ENCODE results near the gene NOX5. TPM values are rescaled to one million over a fixed set of nuclear protein-coding genes. Genes with fewer than 3 reads are reported as not detected.
A peak's percentile ranks its signal among the peaks of the same experiment; 100 is the strongest.

Gene NOX5, protein sequence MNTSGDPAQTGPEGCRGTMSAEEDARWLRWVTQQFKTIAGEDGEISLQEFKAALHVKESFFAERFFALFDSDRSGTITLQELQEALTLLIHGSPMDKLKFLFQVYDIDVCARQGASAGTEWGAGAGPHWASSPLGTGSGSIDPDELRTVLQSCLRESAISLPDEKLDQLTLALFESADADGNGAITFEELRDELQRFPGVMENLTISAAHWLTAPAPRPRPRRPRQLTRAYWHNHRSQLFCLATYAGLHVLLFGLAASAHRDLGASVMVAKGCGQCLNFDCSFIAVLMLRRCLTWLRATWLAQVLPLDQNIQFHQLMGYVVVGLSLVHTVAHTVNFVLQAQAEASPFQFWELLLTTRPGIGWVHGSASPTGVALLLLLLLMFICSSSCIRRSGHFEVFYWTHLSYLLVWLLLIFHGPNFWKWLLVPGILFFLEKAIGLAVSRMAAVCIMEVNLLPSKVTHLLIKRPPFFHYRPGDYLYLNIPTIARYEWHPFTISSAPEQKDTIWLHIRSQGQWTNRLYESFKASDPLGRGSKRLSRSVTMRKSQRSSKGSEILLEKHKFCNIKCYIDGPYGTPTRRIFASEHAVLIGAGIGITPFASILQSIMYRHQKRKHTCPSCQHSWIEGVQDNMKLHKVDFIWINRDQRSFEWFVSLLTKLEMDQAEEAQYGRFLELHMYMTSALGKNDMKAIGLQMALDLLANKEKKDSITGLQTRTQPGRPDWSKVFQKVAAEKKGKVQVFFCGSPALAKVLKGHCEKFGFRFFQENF
- total RNA-seq = 10 to 100 TPM; 12.5 to 29.2 (median 17.3) TPM
- 1 to 10 TPM in 2 of 3 donors, under 1 TPM in 1; 0.36 to 8.6 (median 6.7) TPM for polyA plus RNA-seq
- long read RNA-seq, donor 1 = 0 reads
- long read RNA-seq, donor 2 = 0 reads

DNA sequence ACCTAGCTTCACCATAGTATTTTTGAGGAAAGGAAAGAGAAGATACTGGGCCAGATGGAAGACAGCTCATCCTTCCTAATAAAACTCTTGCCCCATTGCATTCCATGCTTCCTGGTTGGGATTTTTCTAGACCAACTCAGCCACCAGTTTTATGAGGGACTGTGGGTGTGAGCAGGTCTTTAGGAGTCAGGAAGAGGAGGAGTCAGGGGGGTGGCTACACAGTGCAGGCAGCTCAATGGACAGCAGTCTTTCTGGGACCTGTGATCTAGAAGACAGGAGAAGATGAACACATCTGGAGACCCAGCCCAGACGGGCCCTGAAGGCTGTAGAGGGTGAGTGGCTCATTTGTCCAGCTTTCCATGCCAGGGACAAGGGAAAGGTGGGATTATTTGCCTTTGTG lies at the start of gene NOX5:
Gene NOX5 (plus strand): TSS at position 242 of the 400 bp plus-strand sequence. CDS start 41 bp downstream, at position 283.
- DNase-seq = no peak
- intact Hi-C loops (cut with DNase I; ENCODE audit: low total_unique reads) = no loop called here
- peaks cover 0 to 9% (median 0%) of the 10 kb centered on the region in 6 donors for H3K4me1 ChIP-seq
- peak within 1 kb of the TSS in 7 of 8 donors; percentile 6 to 50 (median 16) for H3K4me3 ChIP-seq
- TF ChIP-seq, protein P1, sequence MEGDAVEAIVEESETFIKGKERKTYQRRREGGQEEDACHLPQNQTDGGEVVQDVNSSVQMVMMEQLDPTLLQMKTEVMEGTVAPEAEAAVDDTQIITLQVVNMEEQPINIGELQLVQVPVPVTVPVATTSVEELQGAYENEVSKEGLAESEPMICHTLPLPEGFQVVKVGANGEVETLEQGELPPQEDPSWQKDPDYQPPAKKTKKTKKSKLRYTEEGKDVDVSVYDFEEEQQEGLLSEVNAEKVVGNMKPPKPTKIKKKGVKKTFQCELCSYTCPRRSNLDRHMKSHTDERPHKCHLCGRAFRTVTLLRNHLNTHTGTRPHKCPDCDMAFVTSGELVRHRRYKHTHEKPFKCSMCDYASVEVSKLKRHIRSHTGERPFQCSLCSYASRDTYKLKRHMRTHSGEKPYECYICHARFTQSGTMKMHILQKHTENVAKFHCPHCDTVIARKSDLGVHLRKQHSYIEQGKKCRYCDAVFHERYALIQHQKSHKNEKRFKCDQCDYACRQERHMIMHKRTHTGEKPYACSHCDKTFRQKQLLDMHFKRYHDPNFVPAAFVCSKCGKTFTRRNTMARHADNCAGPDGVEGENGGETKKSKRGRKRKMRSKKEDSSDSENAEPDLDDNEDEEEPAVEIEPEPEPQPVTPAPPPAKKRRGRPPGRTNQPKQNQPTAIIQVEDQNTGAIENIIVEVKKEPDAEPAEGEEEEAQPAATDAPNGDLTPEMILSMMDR (IDR thresholded peaks at IDR 0.05 in 8 of 11, conservative IDR thresholded peaks at IDR 0.05 in 3 of 11) = no peak
- TF ChIP-seq POLR2A (IDR thresholded peaks at IDR 0.05) (no peak), POLR2AphosphoS5 (IDR thresholded peaks at IDR 0.05) (no peak)
- H3K9me3 ChIP-seq = peaks cover 0 to 14% (median 9%) of the 10 kb centered on the region in 8 donors
- peaks cover 0 to 7% (median 0%) of the 10 kb centered on the region in 7 donors for H3K27me3 ChIP-seq (replicated peaks in 1 of 7)
- WGBS, 5 donors = 44 to 74% (median 61%) methylated on average over 1 of the region's 1 CpG
- H3K27ac ChIP-seq = no peak within 1 kb of the TSS
- no peaks in the 10 kb centered on the region for H3K36me3 ChIP-seq

DNA sequence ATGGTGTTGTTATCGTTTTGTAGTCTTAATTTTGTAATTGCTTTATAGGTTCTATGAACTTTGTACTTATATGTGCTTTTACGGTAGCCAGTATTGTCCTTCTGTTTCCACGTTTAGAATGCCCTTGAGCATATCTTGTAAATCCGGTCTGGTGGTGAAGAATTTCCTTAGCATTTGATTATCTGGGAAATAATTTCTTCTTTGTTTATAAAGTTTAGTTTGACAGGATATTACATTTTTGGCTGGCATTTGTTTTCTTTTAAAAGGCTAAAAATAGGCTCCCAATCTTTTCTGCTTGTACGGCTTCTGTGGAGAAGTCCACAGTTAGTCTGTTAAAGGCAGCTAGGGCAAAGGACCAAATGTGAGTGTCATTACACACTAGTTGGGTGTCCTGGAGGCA lies 47.5 kb upstream of the NOX5 start:
- Histone ChIP-seq H3K27ac (peak overlapping the region in 7 of 8 donors; percentile 2 to 69 (median 58)), H3K36me3 (no peaks in the 10 kb centered on the region), H3K27me3 (replicated peaks in 1 of 7) (no peaks in the 10 kb centered on the region), H3K4me3 (no peak overlapping the region), H3K9me3 (peaks cover 0 to 25% (median 21%) of the 10 kb centered on the region in 8 donors), H3K4me1 (peaks cover 0 to 10% (median 0%) of the 10 kb centered on the region in 6 donors)
- TF ChIP-seq, protein P1 (IDR thresholded peaks at IDR 0.05 in 8 of 11, conservative IDR thresholded peaks at IDR 0.05 in 3 of 11) = no peak
- TF ChIP-seq POLR2AphosphoS5 (IDR thresholded peaks at IDR 0.05) = no peak
- no peak for TF ChIP-seq POLR2A (IDR thresholded peaks at IDR 0.05)
- no peak for DNase-seq
- 54 to 84% (median 74%) methylated on average over 5 of the region's 5 CpGs for WGBS, 5 donors
- intact Hi-C loops (cut with DNase I; ENCODE audit: low total_unique reads) = no loop called here

DNA sequence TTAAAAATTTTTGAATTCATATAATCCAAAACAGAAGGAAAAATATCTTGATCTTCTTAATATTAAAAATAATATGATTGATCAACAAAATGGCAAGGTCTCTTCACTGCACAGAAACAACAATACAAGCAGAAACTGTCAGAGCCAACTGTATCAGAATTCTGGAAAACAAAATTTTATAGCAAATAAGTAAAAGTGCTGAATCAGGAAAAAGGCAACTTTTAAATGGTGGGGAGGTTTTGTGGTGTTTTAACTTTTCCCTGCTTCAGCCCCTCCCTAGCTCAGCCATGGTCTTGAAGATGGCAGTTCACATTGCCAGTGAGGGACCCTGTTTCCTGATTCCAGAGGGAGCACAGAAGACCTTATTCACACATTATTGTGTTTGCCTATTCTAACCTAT lies 46.5 kb upstream of the NOX5 start:
- no peaks in the 10 kb centered on the region for H3K27me3 ChIP-seq (replicated peaks in 1 of 7)
- peaks cover 0 to 10% (median 3%) of the 10 kb centered on the region in 6 donors for H3K4me1 ChIP-seq
- no peaks in the 10 kb centered on the region for H3K36me3 ChIP-seq
- H3K9me3 ChIP-seq = peaks cover 0 to 25% (median 21%) of the 10 kb centered on the region in 8 donors
- no peak overlapping the region for H3K4me3 ChIP-seq
- peak overlapping the region in 4 of 8 donors; percentile 11 to 69 (median 60) for H3K27ac ChIP-seq
- no peak for TF ChIP-seq POLR2AphosphoS5 (IDR thresholded peaks at IDR 0.05)
- TF ChIP-seq, protein P1 (IDR thresholded peaks at IDR 0.05 in 8 of 11, conservative IDR thresholded peaks at IDR 0.05 in 3 of 11) = no peak
- TF ChIP-seq POLR2A (IDR thresholded peaks at IDR 0.05) = no peak
- DNase-seq = no peak
- intact Hi-C loops (cut with DNase I; ENCODE audit: low total_unique reads) = no loop called here
